ENCODE results near the gene APOLD1.

DNA sequence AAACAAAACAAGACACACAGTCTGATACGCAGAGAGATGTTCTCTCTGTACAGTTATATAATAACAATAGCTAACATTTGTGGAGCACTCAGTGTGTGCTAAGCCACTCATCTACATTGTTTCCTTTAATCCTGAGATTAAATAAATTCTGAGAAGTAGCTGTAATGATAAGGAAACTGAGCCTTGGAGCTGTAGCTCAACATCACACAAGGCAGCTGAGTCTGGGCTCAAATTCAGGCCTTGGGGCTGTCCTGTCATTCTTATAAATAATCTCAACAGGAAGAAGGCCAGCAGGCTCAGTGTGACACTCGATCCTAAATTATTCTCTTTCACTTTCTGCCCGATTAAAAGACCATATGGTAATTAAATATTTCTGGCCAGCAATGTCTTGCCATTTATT, 43.8 kb upstream of the APOLD1 start:
- TF ChIP-seq, protein P1, sequence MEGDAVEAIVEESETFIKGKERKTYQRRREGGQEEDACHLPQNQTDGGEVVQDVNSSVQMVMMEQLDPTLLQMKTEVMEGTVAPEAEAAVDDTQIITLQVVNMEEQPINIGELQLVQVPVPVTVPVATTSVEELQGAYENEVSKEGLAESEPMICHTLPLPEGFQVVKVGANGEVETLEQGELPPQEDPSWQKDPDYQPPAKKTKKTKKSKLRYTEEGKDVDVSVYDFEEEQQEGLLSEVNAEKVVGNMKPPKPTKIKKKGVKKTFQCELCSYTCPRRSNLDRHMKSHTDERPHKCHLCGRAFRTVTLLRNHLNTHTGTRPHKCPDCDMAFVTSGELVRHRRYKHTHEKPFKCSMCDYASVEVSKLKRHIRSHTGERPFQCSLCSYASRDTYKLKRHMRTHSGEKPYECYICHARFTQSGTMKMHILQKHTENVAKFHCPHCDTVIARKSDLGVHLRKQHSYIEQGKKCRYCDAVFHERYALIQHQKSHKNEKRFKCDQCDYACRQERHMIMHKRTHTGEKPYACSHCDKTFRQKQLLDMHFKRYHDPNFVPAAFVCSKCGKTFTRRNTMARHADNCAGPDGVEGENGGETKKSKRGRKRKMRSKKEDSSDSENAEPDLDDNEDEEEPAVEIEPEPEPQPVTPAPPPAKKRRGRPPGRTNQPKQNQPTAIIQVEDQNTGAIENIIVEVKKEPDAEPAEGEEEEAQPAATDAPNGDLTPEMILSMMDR (IDR thresholded peaks at IDR 0.05): no peak
- no peak for TF ChIP-seq JUN (IDR thresholded peaks at IDR 0.05)
- no peak for TF ChIP-seq POLR2A (IDR thresholded peaks at IDR 0.05; ENCODE audit: low read length)
- TF ChIP-seq TFCP2L1 (CRISPR knock-in tag; IDR thresholded peaks at IDR 0.05): no peak
- no peak for TF ChIP-seq EP300 (IDR thresholded peaks at IDR 0.05)
- no peak for TF ChIP-seq MAZ (IDR thresholded peaks at IDR 0.05; ENCODE audit: borderline replicate concordance, low read depth, low read length)
- TF ChIP-seq, protein P2, sequence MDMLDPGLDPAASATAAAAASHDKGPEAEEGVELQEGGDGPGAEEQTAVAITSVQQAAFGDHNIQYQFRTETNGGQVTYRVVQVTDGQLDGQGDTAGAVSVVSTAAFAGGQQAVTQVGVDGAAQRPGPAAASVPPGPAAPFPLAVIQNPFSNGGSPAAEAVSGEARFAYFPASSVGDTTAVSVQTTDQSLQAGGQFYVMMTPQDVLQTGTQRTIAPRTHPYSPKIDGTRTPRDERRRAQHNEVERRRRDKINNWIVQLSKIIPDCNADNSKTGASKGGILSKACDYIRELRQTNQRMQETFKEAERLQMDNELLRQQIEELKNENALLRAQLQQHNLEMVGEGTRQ (IDR thresholded peaks at IDR 0.05): no peak
- no peak for TF ChIP-seq SMC3 (IDR thresholded peaks at IDR 0.05)
- TF ChIP-seq RNF2 (IDR thresholded peaks at IDR 0.05; ENCODE audit: borderline replicate concordance, low read depth): no peak
- TF ChIP-seq, protein P3, sequence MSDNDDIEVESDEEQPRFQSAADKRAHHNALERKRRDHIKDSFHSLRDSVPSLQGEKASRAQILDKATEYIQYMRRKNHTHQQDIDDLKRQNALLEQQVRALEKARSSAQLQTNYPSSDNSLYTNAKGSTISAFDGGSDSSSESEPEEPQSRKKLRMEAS (IDR thresholded peaks at IDR 0.05): no peak
- no peak for TF ChIP-seq ZC3H11A (IDR thresholded peaks at IDR 0.05)
- no peak for TF ChIP-seq CHD2 (IDR thresholded peaks at IDR 0.05; ENCODE audit: low read length, partially characterized antibody)
- TF ChIP-seq SREBF2 (IDR thresholded peaks at IDR 0.05): no peak
- no peak for TF ChIP-seq ESRRA (IDR thresholded peaks at IDR 0.05; ENCODE audit: borderline replicate concordance, low read length)
